ENCODE data around the gene TRMT5. TPM values are rescaled to one million over a fixed set of nuclear protein-coding genes. Genes with fewer than 3 reads are reported as not detected.

Gene TRMT5
- total and polyA plus RNA-seq, 2 donors, result 6.3 to 9.1 TPM

DNA sequence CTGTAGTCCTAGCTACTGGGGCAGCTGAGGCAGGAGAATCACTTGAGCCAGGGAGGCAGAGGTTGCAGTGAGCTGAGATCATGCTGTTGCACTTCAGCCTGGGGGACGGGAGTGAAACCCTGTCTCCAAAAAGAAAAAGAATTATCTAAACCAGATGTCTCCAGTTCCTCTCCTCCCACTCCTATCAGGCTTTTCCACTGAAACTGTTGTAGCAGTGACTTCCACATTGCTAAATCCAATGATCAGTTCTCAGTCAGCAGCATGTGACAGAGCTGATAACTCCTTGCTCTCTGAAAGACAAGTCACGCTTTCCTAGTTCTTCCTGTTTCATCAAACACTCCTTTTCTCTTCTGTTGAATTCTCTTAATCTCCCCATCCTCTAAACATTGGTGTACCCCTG lies 8.7 kb upstream of the TRMT5 start:
- no peak overlapping the region for H3K4me3 ChIP-seq (ENCODE audit: low read length in 2 of 2)
- no peaks in the 10 kb centered on the region for H3K27me3 ChIP-seq (ENCODE audit: control insufficient read depth in 2 of 2, insufficient read depth in 1 of 2, low read length in 1 of 2)
- no peaks in the 10 kb centered on the region for H3K4me1 ChIP-seq (ENCODE audit: control insufficient read depth in 2 of 2, insufficient read depth in 2 of 2, low read length in 2 of 2)
- H3K36me3 ChIP-seq (ENCODE audit: control insufficient read depth in 2 of 2, insufficient read depth in 2 of 2, low read length in 1 of 2), result peaks cover 13 to 25% of the 10 kb centered on the region in 2 donors
- WGBS, result 94% methylated on average over 2 of the region's 2 CpGs
- no peak overlapping the region for H3K27ac ChIP-seq (ENCODE audit: low read depth in 1 of 2, low read length in 1 of 2)
- DNase-seq (ENCODE audit: low read depth in 6 of 9, low spot score in 9 of 9), result no peak
- no peaks in the 10 kb centered on the region for H3K9me3 ChIP-seq (ENCODE audit: control insufficient read depth in 2 of 2, insufficient read depth in 1 of 2, low read length in 1 of 2)

DNA sequence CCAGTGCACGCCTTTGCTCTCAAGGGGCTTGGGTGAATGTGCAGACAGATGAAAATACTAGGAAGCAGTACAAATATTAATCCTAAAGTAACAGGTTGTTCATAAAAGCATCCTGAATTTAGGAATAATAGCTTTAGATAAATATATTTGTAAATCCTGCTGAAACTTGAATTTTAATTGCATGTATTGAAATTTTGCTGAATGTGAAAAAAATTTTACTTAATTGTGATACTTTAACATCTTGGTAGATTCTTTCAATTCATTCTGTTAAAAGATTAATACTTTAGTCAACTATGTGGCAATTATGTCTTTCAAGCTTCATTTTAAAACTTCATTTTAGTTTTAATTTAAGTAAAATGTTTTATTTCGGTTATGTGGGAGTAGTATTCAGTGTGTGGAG lies 5.6 kb upstream of the TRMT5 start:
- H3K36me3 ChIP-seq (ENCODE audit: control insufficient read depth in 2 of 2, insufficient read depth in 2 of 2, low read length in 1 of 2), result peaks cover 13 to 21% of the 10 kb centered on the region in 2 donors
- no peak for DNase-seq (ENCODE audit: low read depth in 6 of 9, low spot score in 9 of 9)
- no peaks in the 10 kb centered on the region for H3K27me3 ChIP-seq (ENCODE audit: control insufficient read depth in 2 of 2, insufficient read depth in 1 of 2, low read length in 1 of 2)

DNA sequence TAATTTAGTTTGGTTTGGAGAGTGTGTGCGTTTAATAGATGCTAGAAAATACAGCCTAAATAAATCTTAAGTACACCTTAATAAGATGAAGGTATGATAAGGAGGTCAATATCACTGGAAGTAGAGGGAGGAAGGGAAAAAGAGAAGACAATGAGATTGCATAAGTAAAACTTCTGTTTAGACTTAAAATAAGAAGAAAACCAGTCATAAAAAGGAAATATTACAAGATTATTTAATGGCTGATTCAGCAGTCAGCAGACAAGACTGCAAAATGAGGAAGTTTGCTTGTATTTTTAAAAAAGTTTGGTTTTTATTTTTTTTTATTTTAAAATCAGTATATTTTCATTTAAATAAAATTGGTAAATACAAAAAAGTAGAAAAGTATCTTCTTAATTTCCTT lies 3.3 kb upstream of the TRMT5 start:
- no peak overlapping the region for H3K4me3 ChIP-seq (ENCODE audit: low read length in 2 of 2)

More for the DNA sequence above, 5.6 kb upstream of the TRMT5 start:
- over 99% methylated on average over 2 of the region's 2 CpGs for WGBS
- Histone ChIP-seq H3K4me1 (ENCODE audit: control insufficient read depth in 2 of 2, insufficient read depth in 2 of 2, low read length in 2 of 2) (peaks cover 7 to 9% of the 10 kb centered on the region in 2 donors), H3K9me3 (ENCODE audit: control insufficient read depth in 2 of 2, insufficient read depth in 1 of 2, low read length in 1 of 2) (no peaks in the 10 kb centered on the region), H3K4me3 (ENCODE audit: low read length in 2 of 2) (no peak overlapping the region), H3K27ac (ENCODE audit: low read depth in 1 of 2, low read length in 1 of 2) (no peak overlapping the region)

DNA sequence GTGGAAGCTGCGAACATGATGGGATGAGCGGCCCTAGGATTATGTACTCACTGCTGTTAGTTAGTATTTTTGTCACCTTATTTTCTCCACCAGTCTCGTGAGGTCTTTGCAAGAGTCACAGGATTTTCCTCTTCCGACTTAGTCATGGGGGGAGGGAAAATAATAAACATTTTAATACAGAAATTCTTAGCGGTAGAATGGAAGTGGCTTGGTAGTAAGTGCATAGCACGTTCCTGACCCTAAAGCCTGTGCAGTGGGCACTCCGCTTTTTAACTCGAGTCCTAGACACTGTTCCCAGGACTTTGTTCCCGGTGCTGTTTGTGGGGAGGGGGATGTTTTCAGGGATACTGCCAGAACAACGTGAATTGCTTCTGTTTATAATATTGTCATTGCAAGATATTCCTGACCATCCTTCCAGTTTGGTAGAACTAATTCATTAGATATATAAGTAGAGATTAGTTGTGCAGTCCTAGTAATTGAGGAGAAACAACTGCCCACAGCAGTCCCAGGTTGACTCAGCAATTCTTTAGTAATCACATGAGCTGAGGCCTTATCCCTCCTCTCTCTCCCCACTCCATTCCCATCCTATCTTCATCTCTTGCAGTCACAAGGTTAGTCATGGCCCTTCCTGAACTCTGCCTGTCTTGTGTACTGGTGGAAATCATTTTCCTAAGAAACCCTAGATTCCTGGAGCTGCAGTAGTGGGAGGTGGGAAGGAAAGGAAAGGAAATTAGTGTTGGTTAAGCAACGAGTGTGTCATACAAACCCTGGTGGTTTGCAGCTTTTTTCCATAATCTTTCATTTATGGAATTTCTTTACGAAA lies 965 bp upstream of the TRMT5 start:
- peak in 1 of 9 donors; percentile 1 for DNase-seq (ENCODE audit: low read depth in 6 of 9, low spot score in 9 of 9)
- Histone ChIP-seq H3K27ac (ENCODE audit: low read depth in 1 of 2, low read length in 1 of 2) (peak overlapping the region; percentile 83 to 84), H3K4me1 (ENCODE audit: control insufficient read depth in 2 of 2, insufficient read depth in 2 of 2, low read length in 2 of 2) (peaks cover 7 to 16% of the 10 kb centered on the region in 2 donors), H3K36me3 (ENCODE audit: control insufficient read depth in 2 of 2, insufficient read depth in 2 of 2, low read length in 1 of 2) (peaks cover 3 to 5% of the 10 kb centered on the region in 2 donors), H3K4me3 (ENCODE audit: low read length in 2 of 2) (peak overlapping the region; percentile 76 to 93), H3K27me3 (ENCODE audit: control insufficient read depth in 2 of 2, insufficient read depth in 1 of 2, low read length in 1 of 2) (no peaks in the 10 kb centered on the region), H3K9me3 (ENCODE audit: control insufficient read depth in 2 of 2, insufficient read depth in 1 of 2, low read length in 1 of 2) (no peaks in the 10 kb centered on the region)
- WGBS, result 13% methylated on average over 12 of the region's 12 CpGs

More for the DNA sequence above, 3.3 kb upstream of the TRMT5 start:
- 96% methylated on average over 1 of the region's 1 CpG for WGBS
- H3K27me3 ChIP-seq (ENCODE audit: control insufficient read depth in 2 of 2, insufficient read depth in 1 of 2, low read length in 1 of 2), result no peaks in the 10 kb centered on the region
- H3K9me3 ChIP-seq (ENCODE audit: control insufficient read depth in 2 of 2, insufficient read depth in 1 of 2, low read length in 1 of 2), result no peaks in the 10 kb centered on the region
- no peak for DNase-seq (ENCODE audit: low read depth in 6 of 9, low spot score in 9 of 9)
- H3K27ac ChIP-seq (ENCODE audit: low read depth in 1 of 2, low read length in 1 of 2), result no peak overlapping the region
- peaks cover 7 to 16% of the 10 kb centered on the region in 2 donors for H3K4me1 ChIP-seq (ENCODE audit: control insufficient read depth in 2 of 2, insufficient read depth in 2 of 2, low read length in 2 of 2)
- peaks cover 9 to 12% of the 10 kb centered on the region in 2 donors for H3K36me3 ChIP-seq (ENCODE audit: control insufficient read depth in 2 of 2, insufficient read depth in 2 of 2, low read length in 1 of 2)

DNA sequence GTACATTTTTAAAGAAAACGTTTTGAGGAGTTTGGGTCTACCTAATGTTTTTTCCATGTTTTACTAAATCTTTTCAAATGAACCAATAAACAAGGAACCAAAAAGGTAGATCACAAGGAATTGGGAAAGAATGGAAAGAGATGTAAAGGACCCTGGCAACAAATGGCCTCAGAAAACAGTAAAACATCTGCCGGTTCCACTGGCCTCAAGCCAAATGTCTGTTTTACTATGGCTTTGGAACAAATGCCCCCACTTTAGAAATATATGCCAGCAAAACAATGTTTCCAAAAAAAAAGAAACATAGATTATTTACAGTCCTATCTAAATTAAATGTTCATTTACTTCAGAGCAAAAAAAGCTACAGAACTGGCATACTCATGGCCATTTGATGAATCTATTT lies 3.0 kb downstream of the TRMT5 start:
- 95% methylated on average over 2 of the region's 2 CpGs for WGBS
- no peaks in the 10 kb centered on the region for H3K36me3 ChIP-seq (ENCODE audit: control insufficient read depth in 2 of 2, insufficient read depth in 2 of 2, low read length in 1 of 2)
- no peaks in the 10 kb centered on the region for H3K27me3 ChIP-seq (ENCODE audit: control insufficient read depth in 2 of 2, insufficient read depth in 1 of 2, low read length in 1 of 2)
- peaks cover 7 to 16% of the 10 kb centered on the region in 2 donors for H3K4me1 ChIP-seq (ENCODE audit: control insufficient read depth in 2 of 2, insufficient read depth in 2 of 2, low read length in 2 of 2)
- no peak for DNase-seq (ENCODE audit: low read depth in 6 of 9, low spot score in 9 of 9)
- H3K9me3 ChIP-seq (ENCODE audit: control insufficient read depth in 2 of 2, insufficient read depth in 1 of 2, low read length in 1 of 2), result no peaks in the 10 kb centered on the region
- no peak overlapping the region for H3K4me3 ChIP-seq (ENCODE audit: low read length in 2 of 2)
- H3K27ac ChIP-seq (ENCODE audit: low read depth in 1 of 2, low read length in 1 of 2), result no peak overlapping the region

DNA sequence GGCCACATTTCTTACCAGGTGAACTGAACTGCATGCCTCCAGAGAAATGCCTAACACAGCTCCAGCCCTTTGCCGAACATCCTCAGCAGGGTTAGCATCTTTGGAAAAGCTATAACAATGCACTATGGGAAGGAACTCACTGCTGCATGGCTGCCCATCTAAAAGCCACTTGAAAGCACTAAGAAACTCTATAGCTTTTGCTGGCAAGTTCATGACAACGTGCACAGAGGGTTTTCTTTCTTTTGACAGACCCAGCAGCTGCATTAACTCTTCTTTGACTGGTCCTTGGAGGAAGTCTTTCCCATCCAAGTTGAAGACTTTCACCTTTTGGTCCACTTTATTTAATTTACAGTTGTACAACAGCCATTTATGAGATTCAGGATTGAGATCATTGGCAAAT lies 5.3 kb downstream of the TRMT5 start:
- no peak overlapping the region for H3K27ac ChIP-seq (ENCODE audit: low read depth in 1 of 2, low read length in 1 of 2)
- WGBS, result 59% methylated on average over 2 of the region's 2 CpGs

DNA sequence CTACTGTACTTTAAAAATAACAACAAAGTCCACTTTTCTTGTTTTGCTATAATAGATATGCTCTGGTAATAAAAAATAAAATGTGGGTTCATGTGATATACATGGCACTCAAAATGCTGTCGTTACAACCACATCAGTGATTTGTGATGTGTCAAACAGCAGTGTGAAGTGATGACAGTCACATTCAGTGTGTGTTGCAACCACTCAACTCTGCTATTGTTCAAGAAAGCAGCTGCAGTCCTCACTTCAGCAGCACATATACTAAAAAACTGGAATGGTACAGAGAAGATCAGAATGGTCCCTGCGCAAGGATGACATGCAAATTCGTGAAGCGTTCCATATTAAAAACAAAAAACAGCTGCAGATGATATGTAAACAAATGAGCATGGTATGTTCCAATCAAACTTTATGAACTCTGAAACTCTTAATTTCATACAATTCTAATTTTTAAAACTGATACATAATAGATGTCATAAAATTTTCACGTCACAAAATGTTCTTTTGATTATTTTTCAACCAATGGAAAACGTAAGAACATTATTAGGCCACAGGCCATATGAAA lies 6.7 kb downstream of the TRMT5 start:
- no peak overlapping the region for H3K27ac ChIP-seq (ENCODE audit: low read depth in 1 of 2, low read length in 1 of 2)
- no peaks in the 10 kb centered on the region for H3K27me3 ChIP-seq (ENCODE audit: control insufficient read depth in 2 of 2, insufficient read depth in 1 of 2, low read length in 1 of 2)
- WGBS, result 97% methylated on average over 6 of the region's 6 CpGs
- H3K4me3 ChIP-seq (ENCODE audit: low read length in 2 of 2), result no peak overlapping the region
- H3K4me1 ChIP-seq (ENCODE audit: control insufficient read depth in 2 of 2, insufficient read depth in 2 of 2, low read length in 2 of 2), result no peaks in the 10 kb centered on the region
- H3K36me3 ChIP-seq (ENCODE audit: control insufficient read depth in 2 of 2, insufficient read depth in 2 of 2, low read length in 1 of 2), result no peaks in the 10 kb centered on the region
- no peaks in the 10 kb centered on the region for H3K9me3 ChIP-seq (ENCODE audit: control insufficient read depth in 2 of 2, insufficient read depth in 1 of 2, low read length in 1 of 2)
- no peak for DNase-seq (ENCODE audit: low read depth in 6 of 9, low spot score in 9 of 9)

More for the DNA sequence above, 5.3 kb downstream of the TRMT5 start:
- no peaks in the 10 kb centered on the region for H3K27me3 ChIP-seq (ENCODE audit: control insufficient read depth in 2 of 2, insufficient read depth in 1 of 2, low read length in 1 of 2)
- H3K9me3 ChIP-seq (ENCODE audit: control insufficient read depth in 2 of 2, insufficient read depth in 1 of 2, low read length in 1 of 2), result no peaks in the 10 kb centered on the region
- peaks cover 0 to 4% of the 10 kb centered on the region in 2 donors for H3K4me1 ChIP-seq (ENCODE audit: control insufficient read depth in 2 of 2, insufficient read depth in 2 of 2, low read length in 2 of 2)
- peak in 1 of 9 donors; percentile 2 for DNase-seq (ENCODE audit: low read depth in 6 of 9, low spot score in 9 of 9)
- no peaks in the 10 kb centered on the region for H3K36me3 ChIP-seq (ENCODE audit: control insufficient read depth in 2 of 2, insufficient read depth in 2 of 2, low read length in 1 of 2)
- no peak overlapping the region for H3K4me3 ChIP-seq (ENCODE audit: low read length in 2 of 2)

DNA sequence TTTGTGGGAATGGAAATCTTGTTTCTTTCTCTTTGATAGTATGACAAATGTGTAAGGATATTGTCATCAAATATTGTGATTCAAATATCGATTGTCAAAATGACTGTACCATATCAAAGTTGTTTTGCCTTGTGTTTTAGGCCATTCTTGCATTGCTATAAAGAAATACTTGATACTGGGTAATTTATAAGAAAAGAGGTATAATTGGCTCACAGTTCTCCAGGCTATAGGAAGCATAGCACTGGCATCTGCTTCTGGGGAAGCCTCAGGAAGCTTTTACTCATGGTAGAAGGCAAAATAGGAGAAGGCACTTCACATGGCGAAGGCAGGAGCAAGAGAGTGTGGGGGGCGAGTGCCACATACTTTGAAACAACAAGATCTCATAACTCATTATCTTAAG lies 7.8 kb downstream of the TRMT5 start:
- H3K27me3 ChIP-seq (ENCODE audit: control insufficient read depth in 2 of 2, insufficient read depth in 1 of 2, low read length in 1 of 2), result no peaks in the 10 kb centered on the region
- no peak overlapping the region for H3K27ac ChIP-seq (ENCODE audit: low read depth in 1 of 2, low read length in 1 of 2)
- WGBS, result 97% methylated on average over 3 of the region's 3 CpGs
- H3K9me3 ChIP-seq (ENCODE audit: control insufficient read depth in 2 of 2, insufficient read depth in 1 of 2, low read length in 1 of 2), result no peaks in the 10 kb centered on the region
- no peak overlapping the region for H3K4me3 ChIP-seq (ENCODE audit: low read length in 2 of 2)
- H3K36me3 ChIP-seq (ENCODE audit: control insufficient read depth in 2 of 2, insufficient read depth in 2 of 2, low read length in 1 of 2), result no peaks in the 10 kb centered on the region
- no peak for DNase-seq (ENCODE audit: low read depth in 6 of 9, low spot score in 9 of 9)
- no peaks in the 10 kb centered on the region for H3K4me1 ChIP-seq (ENCODE audit: control insufficient read depth in 2 of 2, insufficient read depth in 2 of 2, low read length in 2 of 2)

DNA sequence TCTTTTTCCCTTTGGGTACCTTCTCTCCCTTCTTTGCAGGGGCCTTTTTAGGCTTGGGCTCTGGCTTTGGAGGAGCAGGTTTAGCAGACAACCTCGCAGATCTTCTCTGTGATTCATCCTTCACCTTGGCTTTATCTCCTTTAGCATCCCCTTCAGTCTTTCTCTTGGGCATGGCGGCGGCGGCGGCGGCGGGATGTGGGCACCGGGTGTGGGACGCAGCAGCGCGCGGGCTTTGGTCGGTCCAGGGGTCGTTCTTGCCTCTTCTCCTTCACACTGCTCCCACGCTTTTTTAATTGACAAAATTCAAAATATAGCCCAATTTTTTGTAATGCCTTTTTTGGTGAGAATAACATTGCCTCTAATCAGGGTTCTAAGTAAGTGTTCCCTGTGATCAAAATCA lies 8.6 kb downstream of the TRMT5 start:
- Histone ChIP-seq H3K27ac (ENCODE audit: low read depth in 1 of 2, low read length in 1 of 2) (no peak overlapping the region), H3K27me3 (ENCODE audit: control insufficient read depth in 2 of 2, insufficient read depth in 1 of 2, low read length in 1 of 2) (no peaks in the 10 kb centered on the region), H3K9me3 (ENCODE audit: control insufficient read depth in 2 of 2, insufficient read depth in 1 of 2, low read length in 1 of 2) (no peaks in the 10 kb centered on the region), H3K4me3 (ENCODE audit: low read length in 2 of 2) (no peak overlapping the region), H3K4me1 (ENCODE audit: control insufficient read depth in 2 of 2, insufficient read depth in 2 of 2, low read length in 2 of 2) (no peaks in the 10 kb centered on the region), H3K36me3 (ENCODE audit: control insufficient read depth in 2 of 2, insufficient read depth in 2 of 2, low read length in 1 of 2) (no peaks in the 10 kb centered on the region)
- 99% methylated on average over 15 of the region's 15 CpGs for WGBS
- no peak for DNase-seq (ENCODE audit: low read depth in 6 of 9, low spot score in 9 of 9)
